HepG2 (cell line): ENCODE measurements around the gene IQSEC1. TPM values are rescaled to one million over a fixed set of nuclear protein-coding genes. Genes with fewer than 3 reads are reported as not detected.

Source experiments
- CSRNP1 ChIP-seq: sonication (generic); formaldehyde crosslinking; IDR thresholded peaks from 2 replicates; pipeline ENCODE4 v1.8.1; 2023; ENCODE audit warnings: mild to moderate bottlenecking, missing genetic modification reagents
- FOXP1 ChIP-seq, 2 experiments: fragments of 450-650 bp in 1 of 2; IDR thresholded peaks; 2 replicates each; pipeline ENCODE4 v1.6.1; 2017 to 2018; ENCODE audit warnings: antibody characterized with exemption in 1 of 2
- HNRNPH1 ChIP-seq: fragments of 200-400 bp; formaldehyde crosslinking; optimal IDR thresholded peaks from 2 replicates; pipeline ENCODE3; 2017; ENCODE audit warnings: mild to moderate bottlenecking, low read depth, low read length
- HOXA3 ChIP-seq: sonication (generic); formaldehyde crosslinking; IDR thresholded peaks from 2 replicates; pipeline ENCODE4 v1.5.0; 2020; ENCODE audit warnings: missing genetic modification reagents
- JUN ChIP-seq: sonication (generic); formaldehyde crosslinking; IDR thresholded peaks from 2 replicates; pipeline ENCODE4 v1.4.0; 2020; ENCODE audit warnings: mild to moderate bottlenecking, missing genetic modification reagents
- KAT7 ChIP-seq: IDR thresholded peaks from 2 replicates; pipeline ENCODE4 v1.6.1; 2018; ENCODE audit warnings: borderline replicate concordance, missing compliant biosample characterization
- KDM4B ChIP-seq: sonication (generic); formaldehyde crosslinking; IDR thresholded peaks from 2 replicates; pipeline ENCODE4 v1.4.0; 2020; ENCODE audit warnings: missing genetic modification reagents
- MIER3 ChIP-seq: IDR thresholded peaks from 2 replicates; pipeline ENCODE4 v1.6.1; 2016; ENCODE audit warnings: missing compliant biosample characterization, borderline replicate concordance
- MIXL1 ChIP-seq: IDR thresholded peaks from 2 replicates; pipeline ENCODE4 v1.6.1; 2016
- NR3C1 ChIP-seq: sonication (generic); formaldehyde crosslinking; IDR thresholded peaks from 2 replicates; pipeline ENCODE4 v1.4.0; 2020; ENCODE audit warnings: missing genetic modification reagents
- SNAPC2 ChIP-seq: sonication (generic); formaldehyde crosslinking; IDR thresholded peaks from 2 replicates; pipeline ENCODE4 v1.8.1; 2022; ENCODE audit warnings: mild to moderate bottlenecking, missing genetic modification reagents
- UBTF ChIP-seq: sonication (generic); formaldehyde crosslinking; IDR thresholded peaks from 2 replicates; pipeline ENCODE4 v1.4.0; 2020; ENCODE audit warnings: mild to moderate bottlenecking, missing genetic modification reagents
- ZFP82 ChIP-seq: sonication (generic); formaldehyde crosslinking; IDR thresholded peaks from 2 replicates; pipeline ENCODE4 v1.5.1; 2020; ENCODE audit warnings: mild to moderate bottlenecking, missing genetic modification reagents, borderline replicate concordance
- ZMYM2 ChIP-seq: sonication (generic); formaldehyde crosslinking; IDR thresholded peaks from 2 replicates; pipeline ENCODE4 v1.8.0; 2022; ENCODE audit warnings: mild to moderate bottlenecking, missing genetic modification reagents
- ZNF20 ChIP-seq: sonication (generic); formaldehyde crosslinking; IDR thresholded peaks from 2 replicates; pipeline ENCODE4 v1.4.0; 2020; ENCODE audit warnings: mild to moderate bottlenecking, moderate library complexity, missing genetic modification reagents
- ZNF33B ChIP-seq: sonication (generic); formaldehyde crosslinking; IDR thresholded peaks from 2 replicates; pipeline ENCODE4 v1.5.1; 2020; ENCODE audit warnings: mild to moderate bottlenecking, missing genetic modification reagents
- ZNF431 ChIP-seq: sonication (generic); formaldehyde crosslinking; IDR thresholded peaks from 2 replicates; pipeline ENCODE4 v1.9.0; 2022; ENCODE audit warnings: missing genetic modification reagents, low read depth, mild to moderate bottlenecking, borderline replicate concordance
- ZNF510 ChIP-seq: sonication (generic); formaldehyde crosslinking; IDR thresholded peaks from 2 replicates; pipeline ENCODE4 v1.4.0; 2020; ENCODE audit warnings: low read depth, mild to moderate bottlenecking, missing genetic modification reagents
- ZNF710 ChIP-seq: sonication (generic); formaldehyde crosslinking; IDR thresholded peaks from 2 replicates; pipeline ENCODE4 v1.5.0; 2020; ENCODE audit warnings: mild to moderate bottlenecking, missing genetic modification reagents, borderline replicate concordance
- ZNF749 ChIP-seq: sonication (generic); formaldehyde crosslinking; IDR thresholded peaks from 2 replicates; pipeline ENCODE4 v1.8.0; 2022; ENCODE audit warnings: mild to moderate bottlenecking, missing genetic modification reagents, moderate library complexity, borderline replicate concordance
- ZXDC ChIP-seq: sonication (generic); formaldehyde crosslinking; IDR thresholded peaks from 2 replicates; pipeline ENCODE4 v1.5.0; 2020; ENCODE audit warnings: mild to moderate bottlenecking, missing genetic modification reagents
- polyA plus RNA-seq, 8 experiments: library from polyadenylated mRNA; depleted of rRNA in 3 of 8; stranded (reverse) in 7 of 8; unstranded in 1 of 8; fragments of >200 nt; fragmentation: Illumina TruSeq in 4 of 8; extraction: Trizol in 4 of 8; gene quantifications; 2 replicates each; pipeline versions ENCODE4 v1.2.1 to v1.2.3, GENCODE V29; 2011 to 2016; ENCODE audit warnings: low read depth in 4 of 8, missing spikeins in 1 of 8, mixed read lengths in 1 of 8; ENCODE audit not compliant: insufficient read depth in 1 of 8
- total RNA-seq, 5 experiments: library from RNA; depleted of rRNA; stranded (reverse); fragments of >200 nt; fragmentation: Illumina TruSeq; extraction: Trizol; gene quantifications; 2 replicates each; pipeline ENCODE4 v1.2.3, GENCODE V29; 2016; ENCODE audit warnings: low read depth in 1 of 5

Gene IQSEC1
- total and polyA plus RNA-seq, 2 of the 13 experiments (the other 11 are each of a cell fraction or from before 2014, with no cell fraction given) = 17.4 to 20.2 TPM

DNA sequence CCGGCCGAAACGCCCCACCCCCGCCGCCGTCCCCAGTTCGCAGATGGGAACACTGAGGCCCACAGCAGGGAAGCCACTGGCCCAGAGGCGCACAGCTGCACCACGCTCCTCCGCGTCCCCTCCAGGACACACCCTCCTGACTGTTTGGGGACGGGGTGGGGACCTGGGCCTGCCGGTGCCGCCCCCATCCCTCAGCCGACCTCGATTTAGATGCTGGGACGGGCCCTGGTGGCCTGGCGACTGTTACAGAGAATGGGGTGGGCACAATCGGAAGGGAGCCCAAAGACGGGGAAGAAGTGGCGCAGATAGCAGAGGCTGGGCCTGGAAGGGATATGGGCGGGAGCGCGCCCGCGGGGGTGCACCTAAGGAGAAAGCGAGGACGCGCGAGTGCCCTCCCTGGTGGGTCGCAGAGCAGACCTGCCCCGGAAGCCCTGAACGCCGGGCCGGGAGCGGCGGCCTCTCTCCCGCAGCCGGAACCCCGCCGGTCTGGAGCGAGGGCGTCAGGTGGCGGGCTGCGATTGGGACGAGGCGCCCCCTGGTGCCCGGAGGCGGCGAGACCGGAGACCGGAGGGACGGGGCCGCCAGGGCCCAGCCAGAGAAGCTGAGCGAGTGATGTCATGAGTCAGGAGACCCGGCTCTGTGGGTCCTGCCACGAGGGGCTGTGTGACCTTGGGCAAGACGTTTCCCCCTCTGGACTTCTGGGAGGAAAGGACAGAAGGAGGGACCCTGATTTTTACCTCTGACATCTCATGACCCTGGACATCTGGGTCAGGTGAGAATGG, 78.4 kb downstream of the IQSEC1 start (continued):
- TF ChIP-seq ZXDC = 0 out of 2 replicates have a peak, but pooled peaks have one; percentile 40
- TF ChIP-seq ZMYM2 (CRISPR knock-in tag) = no peak; the same call in 1 of the 2 replicates
- TF ChIP-seq NR3C1 (CRISPR knock-in tag) = no peak
- no peak for TF ChIP-seq HNRNPH1
- peak; percentile 73; the same call in 1 of the 2 replicates for TF ChIP-seq ZFP82 (CRISPR knock-in tag)
- peak; percentile 55; the same call in 1 of the 2 replicates for TF ChIP-seq CSRNP1 (CRISPR knock-in tag)
- no peak for TF ChIP-seq FOXP1 (IDR thresholded peaks at IDR 0.05)
- 0 out of 2 replicates have a peak, but pooled peaks have one; percentile 6 for TF ChIP-seq FOXP1 (CRISPR knock-in tag; IDR thresholded peaks at IDR 0.05)
- no peak; the same call in 1 of the 2 replicates for TF ChIP-seq JUN (CRISPR knock-in tag)
- no peak for TF ChIP-seq ZNF20
- 0 out of 2 replicates have a peak, but pooled peaks have one; percentile 54 for TF ChIP-seq ZNF33B (CRISPR knock-in tag)
- no peak for TF ChIP-seq ZNF431 (CRISPR knock-in tag)
- TF ChIP-seq ZNF710 = 0 out of 2 replicates have a peak, but pooled peaks have one; percentile 39
- no peak for TF ChIP-seq KDM4B (CRISPR knock-in tag)
- no peak for TF ChIP-seq SNAPC2 (CRISPR knock-in tag)
- peak; percentile 28; the same call in 1 of the 2 replicates for TF ChIP-seq KAT7 (CRISPR knock-in tag)
- TF ChIP-seq HOXA3 (CRISPR knock-in tag) = peak; percentile 67
- TF ChIP-seq MIER3 (CRISPR knock-in tag) = peak; percentile 77; the same call in 1 of the 2 replicates
- peak; percentile 50; the same call in 1 of the 2 replicates for TF ChIP-seq ZNF749 (CRISPR knock-in tag)
- no peak for TF ChIP-seq ZNF510
- TF ChIP-seq MIXL1 (CRISPR knock-in tag) = no peak
- TF ChIP-seq UBTF = peak; percentile 97
